MM.1S (cell line): ENCODE measurements around the gene MACROD2.

ENCODE experiments used
- EZH2 ChIP-seq: fragments of 300-600 bp; sonication (generic); optimal IDR thresholded peaks from 2 replicates; pipeline ENCODE3; 2017; ENCODE audit warnings: low read depth, mild to moderate bottlenecking, antibody characterized with exemption, low read length, mixed read lengths
- EZH2phosphoT487 ChIP-seq: fragments of 300-600 bp; sonication (generic); IDR thresholded peaks from 2 replicates; pipeline ENCODE4 v1.6.1; 2018; ENCODE audit warnings: antibody characterized with exemption, low read length
- TF ChIP-seq, protein P1 (sequence below): fragments of 300-600 bp; sonication (generic); IDR thresholded peaks from 2 replicates; pipeline ENCODE4 v1.5.1; 2016; ENCODE audit warnings: antibody characterized with exemption, low read length, mixed read lengths

DNA sequence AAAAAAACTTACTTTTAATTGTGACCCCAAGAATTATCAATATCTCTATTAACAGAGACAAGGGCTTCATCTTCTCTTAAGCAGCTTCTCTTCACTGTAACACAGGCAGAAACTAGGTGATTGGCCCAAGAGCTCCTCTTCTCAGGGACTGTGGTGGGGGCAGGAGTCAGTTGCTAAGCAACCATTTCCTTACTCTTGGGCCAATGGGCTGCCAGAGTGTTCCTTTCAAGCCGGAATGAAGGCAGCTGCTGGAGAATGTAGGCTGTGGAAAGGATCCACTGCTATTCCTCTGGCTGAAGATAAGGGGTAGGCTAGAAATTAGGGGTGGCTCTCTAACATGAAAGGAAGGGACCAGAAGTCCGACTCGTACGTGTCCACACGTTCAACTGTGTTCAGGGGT, 4.9 kb upstream of the MACROD2 start, which contains the start of gene SEL1L2:
- TF ChIP-seq, protein P1, sequence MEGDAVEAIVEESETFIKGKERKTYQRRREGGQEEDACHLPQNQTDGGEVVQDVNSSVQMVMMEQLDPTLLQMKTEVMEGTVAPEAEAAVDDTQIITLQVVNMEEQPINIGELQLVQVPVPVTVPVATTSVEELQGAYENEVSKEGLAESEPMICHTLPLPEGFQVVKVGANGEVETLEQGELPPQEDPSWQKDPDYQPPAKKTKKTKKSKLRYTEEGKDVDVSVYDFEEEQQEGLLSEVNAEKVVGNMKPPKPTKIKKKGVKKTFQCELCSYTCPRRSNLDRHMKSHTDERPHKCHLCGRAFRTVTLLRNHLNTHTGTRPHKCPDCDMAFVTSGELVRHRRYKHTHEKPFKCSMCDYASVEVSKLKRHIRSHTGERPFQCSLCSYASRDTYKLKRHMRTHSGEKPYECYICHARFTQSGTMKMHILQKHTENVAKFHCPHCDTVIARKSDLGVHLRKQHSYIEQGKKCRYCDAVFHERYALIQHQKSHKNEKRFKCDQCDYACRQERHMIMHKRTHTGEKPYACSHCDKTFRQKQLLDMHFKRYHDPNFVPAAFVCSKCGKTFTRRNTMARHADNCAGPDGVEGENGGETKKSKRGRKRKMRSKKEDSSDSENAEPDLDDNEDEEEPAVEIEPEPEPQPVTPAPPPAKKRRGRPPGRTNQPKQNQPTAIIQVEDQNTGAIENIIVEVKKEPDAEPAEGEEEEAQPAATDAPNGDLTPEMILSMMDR, result no peak
- TF ChIP-seq EZH2, result no peak
- no peak for TF ChIP-seq EZH2phosphoT487
